ENCODE data around the gene DPYD. TPM values are rescaled to one million over a fixed set of nuclear protein-coding genes. Genes with fewer than 3 reads are reported as not detected.

Gene DPYD
- total and polyA plus RNA-seq, 9 donors, result 17.2 to 45.9 (median 38.7) TPM

- H3K4me1 ChIP-seq (ENCODE audit: insufficient read depth), result no peaks in the 10 kb centered on the region
- no peak overlapping the region for H3K4me3 ChIP-seq
- no peaks in the 10 kb centered on the region for H3K9me3 ChIP-seq
- 92 to 95% (median 93%) methylated on average over 3 of the region's 3 CpGs for WGBS, 3 donors
- no peaks in the 10 kb centered on the region for H3K36me3 ChIP-seq
- no peak for TF ChIP-seq CTCF (IDR thresholded peaks at IDR 0.05)
- TF ChIP-seq POLR2A (IDR thresholded peaks at IDR 0.05), result no peak
- no peak for TF ChIP-seq EP300 (IDR thresholded peaks at IDR 0.05)
- intact Hi-C loops (cut with DNase I), result no loop called here
- H3K27ac ChIP-seq, result no peak overlapping the region
- DNase-seq, result no peak
- no peaks in the 10 kb centered on the region for H3K27me3 ChIP-seq
These were observed 542.2 kb downstream of the DPYD start for GRCh38 chr1:97378596-97378995.

GRCh38 chr1:97377432-97378034, 543.3 kb downstream of the DPYD start:
- DNase-seq, result no peak
- Histone ChIP-seq H3K4me1 (ENCODE audit: insufficient read depth) (no peaks in the 10 kb centered on the region), H3K27me3 (no peaks in the 10 kb centered on the region), H3K36me3 (no peaks in the 10 kb centered on the region), H3K27ac (no peak overlapping the region), H3K4me3 (no peak overlapping the region), H3K9me3 (no peaks in the 10 kb centered on the region)
- TF ChIP-seq POLR2A (IDR thresholded peaks at IDR 0.05) (no peak), CTCF (IDR thresholded peaks at IDR 0.05) (no peak), EP300 (IDR thresholded peaks at IDR 0.05) (no peak)
- intact Hi-C loops (cut with DNase I), result no loop called here
- WGBS, 3 donors, result 66 to 82% (median 81%) methylated on average over 5 of the region's 5 CpGs

GRCh38 chr1:97373000-97373399, 547.8 kb downstream of the DPYD start:
- H3K4me1 ChIP-seq (ENCODE audit: insufficient read depth), result no peaks in the 10 kb centered on the region
- no peaks in the 10 kb centered on the region for H3K9me3 ChIP-seq
- no peaks in the 10 kb centered on the region for H3K36me3 ChIP-seq
- H3K27me3 ChIP-seq, result no peaks in the 10 kb centered on the region
- TF ChIP-seq EP300 (IDR thresholded peaks at IDR 0.05) (no peak), CTCF (IDR thresholded peaks at IDR 0.05) (no peak), POLR2A (IDR thresholded peaks at IDR 0.05) (no peak)
- 81 to 91% (median 82%) methylated on average over 5 of the region's 5 CpGs for WGBS, 3 donors
- H3K27ac ChIP-seq, result no peak overlapping the region
- H3K4me3 ChIP-seq, result no peak overlapping the region
- intact Hi-C loops (cut with DNase I), result no loop called here
- no peak for DNase-seq

DNA sequence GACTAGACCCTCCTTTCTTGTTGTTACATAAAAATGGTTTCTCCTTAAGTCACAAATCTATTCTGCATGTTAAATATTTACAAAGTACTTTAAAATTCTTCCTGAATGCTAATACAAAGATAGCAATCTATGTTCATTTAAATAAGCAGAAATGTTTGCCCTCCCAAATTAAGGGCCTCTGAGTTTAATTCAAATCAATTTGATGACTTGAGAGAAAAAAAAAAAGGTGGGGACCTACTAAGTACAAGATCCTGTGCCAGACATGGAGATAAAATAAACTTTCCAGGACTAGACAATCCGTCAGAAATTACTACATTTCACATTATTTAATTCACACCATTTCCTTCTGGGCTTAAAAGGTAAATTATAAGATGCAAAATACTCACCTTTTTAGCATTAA, 548.3 kb downstream of the DPYD start:
- DNase-seq, result no peak
- H3K27me3 ChIP-seq, result no peaks in the 10 kb centered on the region
- TF ChIP-seq POLR2A (IDR thresholded peaks at IDR 0.05) (no peak), CTCF (IDR thresholded peaks at IDR 0.05) (no peak), EP300 (IDR thresholded peaks at IDR 0.05) (no peak)
- H3K4me1 ChIP-seq (ENCODE audit: insufficient read depth), result no peaks in the 10 kb centered on the region
- H3K4me3 ChIP-seq, result no peak overlapping the region
- 94 to 99% (median 98%) methylated on average over 1 of the region's 1 CpG for WGBS, 3 donors
- H3K36me3 ChIP-seq, result no peaks in the 10 kb centered on the region
- intact Hi-C loops (cut with DNase I), result no loop called here
- no peak overlapping the region for H3K27ac ChIP-seq
- H3K9me3 ChIP-seq, result no peaks in the 10 kb centered on the region

Measured in ovary (tissue), 9 donors.